HCT116 (cell line): ENCODE data around the gene TAS1R2. TPM values are rescaled to one million over a fixed set of nuclear protein-coding genes. Genes with fewer than 3 reads are reported as not detected.

Experiments used
- ATAC-seq: fragments of 200-7000 bp; cut with Tn5 transposase; 2 replicates; pipeline ENCODE4 v1.9.1; 2020; ENCODE audit warnings: mild to moderate bottlenecking, moderate library complexity
- BruUV-seq: library from RNA; stranded (reverse); fragments of 400-500 nt; replicated peaks from 2 replicates; lab custom pipeline; 2021; lab: Mats Ljungman, UMichigan
- CTCF ChIA-PET: fragments of 300-600 bp; sonication (Branson Sonifier 250); formaldehyde crosslinking; loops from one replicate; lab custom pipeline; 2021; ENCODE audit warnings: antibody characterized with exemption; lab: Charles Lee
- POLR2A ChIA-PET: fragments of 300-600, 350-600 bp; sonication (Branson Sonifier 250); formaldehyde crosslinking; loops from one replicate; lab custom pipeline; 2021; ENCODE audit warnings: antibody characterized with exemption; lab: Charles Lee
- RAD21 ChIA-PET, 2 experiments: fragments of 300-600 bp; sonication (Branson Sonifier 250); formaldehyde crosslinking; loops; one replicate each; lab custom pipeline; 2023; ENCODE audit warnings: low total read pairs in 2 of 2; ENCODE audit not compliant: uncharacterized antibody in 2 of 2, unreplicated experiment in 2 of 2, low non-redundant PET in 1 of 2; lab: Charles Lee
- DNase-seq: peaks from one replicate; pipeline ENCODE4 v3.0.0-alpha.2; 2010; ENCODE audit warnings: low read depth, low spot score
- H2AFZ ChIP-seq: fragments of 200-600 bp; shearing (Covaris generic), sonication (generic); 2 replicates; pipeline ENCODE4 v1.6.1; 2017; ENCODE audit warnings: low read depth, mixed run types, mixed read lengths, antibody characterized with exemption, low read length; ENCODE audit not compliant: poor library complexity, severe bottlenecking
- H3K27ac ChIP-seq: 2 replicates; pipeline ENCODE4 v1.5.1; 2012; ENCODE audit warnings: low read depth, low read length
- H3K27me3 ChIP-seq: fragments of 200-600 bp; sonication (generic); 2 replicates; pipeline ENCODE4 v1.6.1; 2016; ENCODE audit warnings: mixed run types, low read length, mixed read lengths; ENCODE audit not compliant: insufficient read depth
- H3K36me3 ChIP-seq, 2 experiments: fragments of 200-500 bp in 1 of 2; fragments of 200-600 bp in 1 of 2; sonication (Bioruptor generic) in 1 of 2; sonication (generic) in 1 of 2; 2 replicates each; pipeline versions ENCODE4 v1.5.1 to v1.6.1; 2014 to 2016; ENCODE audit warnings: low read length in 2 of 2, inconsistent platforms in 1 of 2, mixed read lengths in 1 of 2, mixed run types in 1 of 2; ENCODE audit not compliant: insufficient read depth in 2 of 2, control insufficient read depth in 1 of 2
- H3K4me1 ChIP-seq, 2 experiments: fragments of 200-600 bp in 1 of 2; sonication (generic) in 1 of 2; 2 replicates each; pipeline versions ENCODE4 v1.5.1 to v1.6.1; 2012 to 2017; ENCODE audit warnings: low read length in 2 of 2, inconsistent platforms in 1 of 2, mild to moderate bottlenecking in 1 of 2, mixed read lengths in 1 of 2, mixed run types in 1 of 2, moderate library complexity in 1 of 2; ENCODE audit not compliant: insufficient read depth in 2 of 2, control insufficient read depth in 1 of 2
- H3K4me2 ChIP-seq: fragments of 200-600 bp; sonication (generic); 2 replicates; pipeline ENCODE4 v1.6.1; 2017; ENCODE audit warnings: mixed run types, low read length, mixed read lengths
- H3K4me3 ChIP-seq, 2 experiments: fragments of 200-600 bp in 1 of 2; sonication (generic) in 1 of 2; replicated peaks in 1 of 2; 2 replicates each; pipeline ENCODE4 v1.5.1; 2011 to 2016; ENCODE audit warnings: low read length in 2 of 2, control low read depth in 1 of 2, low read depth in 1 of 2, mild to moderate bottlenecking in 1 of 2, mixed read lengths in 1 of 2, mixed run types in 1 of 2
- H3K79me2 ChIP-seq: fragments of 200-600 bp; sonication (generic); 2 replicates; pipeline ENCODE4 v1.6.1; 2017; ENCODE audit warnings: mild to moderate bottlenecking, mixed run types, low read length, moderate library complexity, mixed read lengths; ENCODE audit not compliant: insufficient read depth
- H3K9ac ChIP-seq: fragments of 200-600 bp; sonication (generic); 2 replicates; pipeline ENCODE4 v1.6.1; 2016; ENCODE audit warnings: low read length, mixed read lengths
- H3K9me2 ChIP-seq: fragments of 200-600 bp; sonication (generic), shearing (Covaris generic); 2 replicates; pipeline ENCODE4 v1.6.1; 2017; ENCODE audit warnings: mixed run types, mild to moderate bottlenecking, moderate library complexity; ENCODE audit not compliant: insufficient read depth
- H3K9me3 ChIP-seq, 2 experiments: fragments of 200-500 bp in 1 of 2; fragments of 200-600 bp in 1 of 2; sonication (Bioruptor generic) in 1 of 2; sonication (generic) in 1 of 2; 2 replicates each; pipeline ENCODE4 v1.6.1; 2014 to 2017; ENCODE audit warnings: low read length in 2 of 2, mixed read lengths in 2 of 2, inconsistent platforms in 1 of 2, low read depth in 1 of 2, mild to moderate bottlenecking in 1 of 2, mixed run types in 1 of 2, moderate library complexity in 1 of 2; ENCODE audit not compliant: control insufficient read depth in 1 of 2, insufficient read depth in 1 of 2
- H4K20me1 ChIP-seq: fragments of 200-600 bp; sonication (generic), shearing (Covaris generic); 2 replicates; pipeline ENCODE4 v1.6.1; 2017; ENCODE audit warnings: mixed run types, mild to moderate bottlenecking, moderate library complexity; ENCODE audit not compliant: insufficient read depth
- ATF3 ChIP-seq: IDR thresholded peaks from 2 replicates; pipeline ENCODE4 v1.6.1; 2012
- CEBPB ChIP-seq: IDR thresholded peaks from 2 replicates; pipeline ENCODE4 v1.6.1; 2012; ENCODE audit warnings: low read depth
- CTCF ChIP-seq, 3 experiments: fragments of 200-600 bp in 1 of 3; sonication (generic) in 1 of 3; IDR thresholded peaks in 2 of 3; conservative IDR thresholded peaks in 1 of 3; 2 replicates each; pipeline ENCODE4 v1.5.1; 2012 to 2017; ENCODE audit warnings: low read depth in 2 of 3, low read length in 2 of 3, antibody characterized with exemption in 1 of 3, borderline replicate concordance in 1 of 3, control low read depth in 1 of 3, mild to moderate bottlenecking in 1 of 3, mixed read lengths in 1 of 3, mixed run types in 1 of 3, moderate library complexity in 1 of 3; ENCODE audit not compliant: insufficient read depth in 1 of 3
- EZH2phosphoT487 ChIP-seq: fragments of 200-600 bp; IDR thresholded peaks from 2 replicates; pipeline ENCODE4 v1.6.1; 2018; ENCODE audit warnings: antibody characterized with exemption, borderline replicate concordance
- POLR2AphosphoS5 ChIP-seq: IDR thresholded peaks from 2 replicates; pipeline ENCODE4 v1.6.1; 2011; ENCODE audit warnings: mild to moderate bottlenecking, low read depth, low read length, moderate library complexity
- RAD21 ChIP-seq: IDR thresholded peaks from 2 replicates; pipeline ENCODE4 v1.6.1; 2012; ENCODE audit warnings: low read depth, mild to moderate bottlenecking
- REST ChIP-seq: IDR thresholded peaks from 2 replicates; pipeline ENCODE4 v1.6.1; 2012; ENCODE audit warnings: low read depth
- SIN3A ChIP-seq: IDR thresholded peaks from 2 replicates; pipeline ENCODE4 v1.6.1; 2012; ENCODE audit warnings: low read depth
- SRF ChIP-seq: IDR thresholded peaks from 2 replicates; pipeline ENCODE4 v1.6.1; 2012; ENCODE audit warnings: low read depth
- ZBTB33 ChIP-seq: IDR thresholded peaks from 2 replicates; pipeline ENCODE4 v1.6.1; 2011; ENCODE audit warnings: mild to moderate bottlenecking, low read length, moderate library complexity; ENCODE audit not compliant: insufficient replicate concordance; ENCODE audit errors: extremely low read depth
- intact Hi-C: fragments of 100-400 bp; cut with micrococcal nuclease; formaldehyde crosslinking; loops from 2 replicates; pipeline ENCODE4 v1.10.0; 2022
- total RNA-seq: library from RNA; stranded (reverse); gene quantifications from one replicate; pipeline ENCODE4 v1.2.1, GENCODE V29; 2021; ENCODE audit not compliant: unreplicated experiment

Gene TAS1R2
- total RNA-seq, 1 experiment from 2014 or later = not detected

- 0 out of 2 replicates have a peak, but pooled peaks cover 3% of the 10 kb centered on the region for H3K27me3 ChIP-seq
- no peak overlapping the region for H3K4me2 ChIP-seq
- no peak overlapping the region for H3K9ac ChIP-seq
- no peaks in the 10 kb centered on the region for H3K9me2 ChIP-seq
- H3K9me3 ChIP-seq = no peaks in the 10 kb centered on the region
- ATAC-seq = no peak
- ChIA-PET RAD21 (no interaction called here), POLR2A (no interaction called here), CTCF (interaction anchor here (1.4 kb wide), 1 partner anchor 14 kb away, joined by 4 read pairs; no protein-coding TSS in a partner anchor)
- H3K27ac ChIP-seq = no peak overlapping the region
- no peak for TF ChIP-seq SIN3A
- no peak for TF ChIP-seq CEBPB
- TF ChIP-seq POLR2AphosphoS5 = no peak
- TF ChIP-seq ATF3 = no peak
- TF ChIP-seq CTCF (IDR thresholded peaks at IDR 0.05 in 2 of 3, conservative IDR thresholded peaks at IDR 0.05 in 1 of 3; ENCODE audit: borderline replicate concordance in 1 of 3, insufficient read depth in 1 of 3, low read depth in 2 of 3, low read length in 2 of 3) = no peak
- TF ChIP-seq ZBTB33 = no peak
- TF ChIP-seq EZH2phosphoT487 = no peak
- TF ChIP-seq RAD21 = no peak
- no peak for TF ChIP-seq SRF
- TF ChIP-seq REST = no peak
- BruUV-seq = no TSS peak
- no peaks in the 10 kb centered on the region for H3K4me1 ChIP-seq
- DNase-seq = no peak
- H3K36me3 ChIP-seq = no peaks in the 10 kb centered on the region
- H3K4me3 ChIP-seq = no peak overlapping the region
- no peaks in the 10 kb centered on the region for H4K20me1 ChIP-seq
- H2AFZ ChIP-seq = no peak overlapping the region
- H3K79me2 ChIP-seq = no peaks in the 10 kb centered on the region
- intact Hi-C loops = no loop called here
These were observed 2.1 kb upstream of the TAS1R2 start for GRCh38 chr1:18861590-18861989.
